Pancreas (tissue), 10 donors: ENCODE data around the gene CFAP157. TPM values are rescaled to one million over a fixed set of nuclear protein-coding genes. Genes with fewer than 3 reads are reported as not detected.

Source experiments
- ATAC-seq, 4 donors: fragments of 200-7000 bp; cut with Tn5 transposase; one replicate each; pipeline versions ENCODE4 v1.8.0 to v1.9.1; 2020; ENCODE audit warnings: mild to moderate bottlenecking in 4 of 4, moderate library complexity in 4 of 4
- DNase-seq, 6 donors: peaks; one replicate each; pipeline ENCODE4 v3.0.0-alpha.2; 2020
- FAIRE-seq: peaks from 2 replicates; lab custom pipeline; 2012; peaks lifted over from hg19 to GRCh38; lab: Jason Lieb, UNC
- H3K27ac ChIP-seq, 4 donors: fragments of 200-600 bp; sonication (generic); 1 replicate in 3 of 4; 2 replicates in 1 of 4; pipeline versions ENCODE4 v1.5.0 to v1.8.0; 2020
- H3K27me3 ChIP-seq, 4 donors: fragments of 200-600 bp; one replicate each; pipeline ENCODE4 v1.8.0; 2021
- H3K36me3 ChIP-seq, 3 donors: fragments of 200-600 bp; sonication (generic) in 1 of 3; one replicate each; pipeline versions ENCODE4 v1.5.0 to v1.8.0; 2020 to 2021
- H3K4me1 ChIP-seq, 3 donors: fragments of 200-600 bp; one replicate each; pipeline ENCODE4 v1.8.0; 2021
- H3K4me3 ChIP-seq, 4 donors: fragments of 200-600 bp; sonication (generic) in 2 of 4; one replicate each; pipeline versions ENCODE4 v1.5.0 to v1.8.0; 2020 to 2021
- H3K9me3 ChIP-seq, 4 donors: fragments of 200-600 bp; one replicate each; pipeline ENCODE4 v1.8.0; 2021
- CTCF ChIP-seq, 4 donors: fragments of 200-600 bp; sonication (generic) in 3 of 4; IDR thresholded peaks; one replicate each; pipeline versions ENCODE4 v1.5.0 to v1.8.0; 2021; ENCODE audit warnings: antibody characterized with exemption in 4 of 4
- WGBS, 2 donors: extraction: QIAGEN DNeasy Blood & Tissue Kit; methylation state at CpG; one replicate each; pipeline ENCODE4 v1.1.7; 2013; 5-methylcytosine and 5-hydroxymethylcytosine counted together
- intact Hi-C, 3 donors: fragments of 100-400 bp; cut with DNase I; formaldehyde crosslinking; loops; one replicate each; pipeline versions ENCODE4 v1.11.1 to v1.14.2; 2022
- polyA plus RNA-seq, 2 donors: library from polyadenylated mRNA; stranded (reverse); fragments of 200-250 nt; gene quantifications; one replicate each; pipeline ENCODE4 v1.2.3, GENCODE V29; 2013
- total RNA-seq, 6 donors: library from RNA; stranded (reverse); fragmentation: NEBNext Ultra II Directional in 4 of 6; extraction: Animal tissue kit (Norgen Biotek cat#: 25700) in 4 of 6; gene quantifications; one replicate each; pipeline versions ENCODE4 v1.2.1 to v1.2.4, GENCODE V29; 2021 to 2023
- donor health status: healthy with polysubstance abuse.
- donor health status: DM: no; HTN: no; CAD: no; lungs with moderate emphysema.
- donor health status: DM: no; HTN: no; CAD: no.
- donor health status: control.
- donor health status: control.
- donor health status: Bipolar disorder and iron deficiency.
- donor health status: DM: yes; HTN: yes; CAD: no.
- donor health status: DM: no; HTN: no; CAD: no.
- donor health status: DM: no; HTN: no; CAD: no.
- donor health status: DM: yes; HTN: yes; CAD: no.

Gene CFAP157
- total and polyA plus RNA-seq, 8 donors: 0.12 to 2.1 (median 0.23) TPM; not detected in 1

- TF ChIP-seq CTCF (IDR thresholded peaks at IDR 0.05): no peak
- ATAC-seq (no peak), DNase-seq (no peak), FAIRE-seq (no peak)
- Histone ChIP-seq H3K4me3 (no peak overlapping the region), H3K9me3 (no peaks in the 10 kb centered on the region), H3K27ac (no peak overlapping the region), H3K27me3 (no peaks in the 10 kb centered on the region), H3K36me3 (no peaks in the 10 kb centered on the region), H3K4me1 (peaks cover 8 to 10% (median 10%) of the 10 kb centered on the region in 3 donors)
- intact Hi-C loops: no loop called here
- 84 to 87% methylated on average over 5 of the region's 5 CpGs for WGBS, 2 donors
Observed at GRCh38 chr9:127697575-127697974, 9.2 kb upstream of the CFAP157 start.

- ATAC-seq: no peak
- peak overlapping the region in 1 of 4 donors; percentile 86 for H3K27ac ChIP-seq
- H3K9me3 ChIP-seq: no peaks in the 10 kb centered on the region
- no peak for DNase-seq
- no peaks in the 10 kb centered on the region for H3K36me3 ChIP-seq
- no peak for FAIRE-seq
- intact Hi-C loops: no loop called here
- peaks cover 8 to 10% (median 10%) of the 10 kb centered on the region in 3 donors for H3K4me1 ChIP-seq
- H3K4me3 ChIP-seq: no peak overlapping the region
- TF ChIP-seq CTCF (IDR thresholded peaks at IDR 0.05): no peak
- no peaks in the 10 kb centered on the region for H3K27me3 ChIP-seq
- WGBS, 2 donors: 92 to 95% methylated on average over 5 of the region's 5 CpGs
Observed at GRCh38 chr9:127698386-127698785, 8.4 kb upstream of the CFAP157 start.

- Histone ChIP-seq H3K4me1 (peaks cover 8 to 10% (median 10%) of the 10 kb centered on the region in 3 donors), H3K9me3 (no peaks in the 10 kb centered on the region), H3K4me3 (peak overlapping the region in 2 of 4 donors; percentile 4 to 21), H3K36me3 (no peaks in the 10 kb centered on the region), H3K27ac (peak overlapping the region; percentile 67 to 88 (median 80)), H3K27me3 (no peaks in the 10 kb centered on the region)
- ATAC-seq (peak; percentile 90 to 97 (median 92)), DNase-seq (peak; percentile 90 to 97 (median 94)), FAIRE-seq (peak; percentile 54)
- intact Hi-C loops: no loop called here
- TF ChIP-seq CTCF (IDR thresholded peaks at IDR 0.05): no peak
- WGBS, 2 donors: 19 to 20% methylated on average over 41 of the region's 41 CpGs
Observed at GRCh38 chr9:127698985-127699670, 7.7 kb upstream of the CFAP157 start.

- DNase-seq (no peak), FAIRE-seq (no peak), ATAC-seq (peak in 1 of 4 donors; percentile 1)
- peaks cover 8 to 10% (median 10%) of the 10 kb centered on the region in 3 donors for H3K4me1 ChIP-seq
- intact Hi-C loops: no loop called here
- 88 to 94% methylated on average over 2 of the region's 2 CpGs for WGBS, 2 donors
- no peaks in the 10 kb centered on the region for H3K9me3 ChIP-seq
- H3K36me3 ChIP-seq: no peaks in the 10 kb centered on the region
- peak overlapping the region; percentile 67 to 88 (median 80) for H3K27ac ChIP-seq
- no peak overlapping the region for H3K4me3 ChIP-seq
- no peaks in the 10 kb centered on the region for H3K27me3 ChIP-seq
- TF ChIP-seq CTCF (IDR thresholded peaks at IDR 0.05): no peak
Observed at GRCh38 chr9:127700140-127700539, 6.6 kb upstream of the CFAP157 start.
